HG03066 (cell line): ENCODE measurements around the gene STRN.
"Not testable (repeated sequence)": the region's sequence is repeated elsewhere in the genome, so short reads cannot be mapped to it uniquely, and the experiment has no call there.

Source experiments
- ATAC-seq: cut with Tn5 transposase; IDR thresholded peaks from one replicate; pipeline ENCODE4 v1.9.1; 2021; ENCODE audit warnings: low read depth; ENCODE audit not compliant: unreplicated experiment

The STRN gene

GRCh38 chr2:36918307-36918706 lies 48.0 kb downstream of the STRN start:
- ATAC-seq, result no peak

DNA sequence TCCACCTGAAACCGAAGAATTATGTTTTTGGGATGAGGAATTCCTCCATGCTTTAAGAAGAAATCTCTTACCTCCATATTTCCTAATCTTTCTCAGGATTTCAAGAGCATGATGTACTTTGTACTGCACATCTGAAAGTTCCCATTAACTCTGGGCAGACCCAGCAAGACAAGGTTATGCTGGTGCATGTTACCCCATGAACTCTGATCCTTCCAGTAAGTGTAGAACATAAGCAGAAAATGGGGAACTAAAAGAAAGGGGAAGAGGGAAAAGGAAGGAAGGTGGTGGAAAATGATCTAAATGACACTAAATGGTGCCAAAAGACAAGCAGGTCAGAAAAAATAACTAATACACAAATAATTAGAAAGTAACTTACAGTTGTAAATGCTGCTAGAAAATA lies 50.7 kb downstream of the STRN start:
- no peak for ATAC-seq

DNA sequence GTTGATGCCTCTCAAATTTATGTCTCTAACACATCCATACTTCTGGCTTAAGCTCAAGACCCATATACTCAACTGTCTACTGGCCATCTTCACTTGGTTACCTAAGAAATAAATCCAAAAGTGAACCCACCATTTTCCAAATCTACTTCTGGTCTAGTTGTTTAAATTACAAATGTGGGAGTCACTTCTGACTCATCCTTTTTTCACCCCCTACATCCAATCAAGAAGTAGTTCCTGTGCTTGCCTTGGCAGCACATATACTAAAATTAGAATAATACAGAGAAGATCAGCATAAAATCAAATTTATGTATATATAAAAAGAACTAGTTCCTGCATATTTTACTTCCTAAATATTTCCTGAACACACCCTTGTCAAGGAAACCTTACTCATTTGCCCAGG lies 53.6 kb downstream of the STRN start:
- no peak for ATAC-seq

DNA sequence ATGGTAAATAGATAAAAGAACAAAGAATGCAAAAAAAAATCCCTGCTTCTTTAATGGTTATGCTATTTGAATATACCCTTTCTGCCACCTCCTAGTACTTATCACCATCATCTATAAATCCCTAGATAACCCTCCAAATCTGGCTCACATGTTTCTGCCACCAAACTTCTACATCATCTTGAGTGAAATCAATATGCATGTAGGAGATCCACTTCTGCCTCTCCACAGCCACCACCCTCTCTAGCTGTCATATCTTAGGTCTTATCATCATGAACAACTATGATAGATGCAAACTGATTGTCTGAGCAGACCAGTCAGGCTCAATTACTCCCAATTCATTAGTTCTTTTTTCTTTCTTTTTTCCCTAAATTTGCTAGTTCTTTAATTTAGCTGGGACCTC lies 55.3 kb downstream of the STRN start:
- ATAC-seq, result no peak

- no peak for ATAC-seq
Measured at GRCh38 chr2:36906277-36906676, 60.1 kb downstream of the STRN start.

DNA sequence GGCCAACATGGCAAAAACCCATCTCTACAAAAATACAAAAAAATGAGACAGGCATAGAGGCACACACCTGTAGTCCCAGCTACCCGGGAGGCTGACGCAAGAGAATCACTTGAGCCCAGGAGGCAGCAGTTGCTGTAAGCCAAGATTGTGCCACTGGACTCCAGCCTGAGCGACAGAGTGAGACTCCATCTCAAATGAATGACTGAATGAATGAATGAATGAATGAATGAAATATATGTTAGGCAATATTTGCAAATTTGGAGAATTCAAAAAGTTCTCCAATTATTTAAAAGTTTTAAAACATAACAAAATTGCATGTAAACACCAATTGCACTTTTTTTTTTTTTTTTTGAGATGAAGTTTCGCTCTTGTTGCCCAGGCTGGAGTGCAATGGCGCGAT lies 61.7 kb downstream of the STRN start:
- no peak for ATAC-seq

DNA sequence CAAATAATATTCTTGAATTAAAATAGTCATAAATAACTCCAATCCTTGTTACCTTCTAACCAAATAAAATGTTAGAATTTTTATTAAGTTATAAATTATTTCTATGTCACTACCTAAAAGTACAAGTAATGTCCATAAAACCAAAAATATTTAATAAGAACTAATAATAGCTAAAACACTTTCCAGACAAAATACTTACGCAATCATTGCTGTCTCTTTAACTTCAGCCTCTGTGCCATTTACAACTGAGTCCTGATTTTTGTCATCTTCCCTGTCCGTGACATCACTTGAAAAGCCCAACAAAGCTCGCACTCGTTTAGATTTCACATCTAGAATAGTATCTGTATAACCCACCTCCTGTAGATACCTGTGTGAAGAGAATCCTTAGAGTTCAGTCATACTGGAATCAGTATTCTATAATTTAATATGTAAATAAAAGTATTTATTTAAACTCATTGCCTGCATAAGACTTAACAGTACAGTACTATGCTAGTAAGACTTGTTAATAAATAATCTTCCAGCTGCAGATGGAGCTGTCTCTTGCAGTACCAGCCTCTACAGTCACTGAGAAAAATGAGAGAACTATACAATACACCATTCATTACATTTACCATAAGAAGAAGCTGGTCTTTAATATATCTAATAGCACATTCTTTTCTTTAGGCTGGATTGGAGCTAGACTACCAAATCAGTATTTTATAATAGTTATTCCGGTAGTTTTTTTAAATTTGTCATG lies 63.8 kb downstream of the STRN start:
- no peak for ATAC-seq

GRCh38 chr2:36892805-36893204 lies 73.5 kb downstream of the STRN start:
- no peak for ATAC-seq

DNA sequence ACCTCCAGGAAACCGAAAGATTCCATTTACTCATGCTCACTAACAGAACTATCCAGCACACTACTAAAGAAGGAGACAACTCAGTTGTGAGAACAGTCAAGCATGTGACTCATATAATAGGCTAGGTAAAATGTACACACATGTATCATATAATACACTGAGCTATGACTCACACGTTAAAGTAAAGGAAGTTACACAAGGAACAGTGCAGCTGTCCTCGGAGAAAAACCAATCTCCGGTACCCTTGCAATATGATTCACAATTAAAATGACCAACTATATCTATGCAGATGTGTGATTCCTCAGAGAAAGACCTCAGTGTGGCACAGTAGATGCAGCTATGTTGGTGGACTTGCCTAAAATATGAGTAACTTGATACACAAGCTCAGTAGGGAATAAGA lies 76.5 kb downstream of the STRN start:
- ATAC-seq, result no peak

DNA sequence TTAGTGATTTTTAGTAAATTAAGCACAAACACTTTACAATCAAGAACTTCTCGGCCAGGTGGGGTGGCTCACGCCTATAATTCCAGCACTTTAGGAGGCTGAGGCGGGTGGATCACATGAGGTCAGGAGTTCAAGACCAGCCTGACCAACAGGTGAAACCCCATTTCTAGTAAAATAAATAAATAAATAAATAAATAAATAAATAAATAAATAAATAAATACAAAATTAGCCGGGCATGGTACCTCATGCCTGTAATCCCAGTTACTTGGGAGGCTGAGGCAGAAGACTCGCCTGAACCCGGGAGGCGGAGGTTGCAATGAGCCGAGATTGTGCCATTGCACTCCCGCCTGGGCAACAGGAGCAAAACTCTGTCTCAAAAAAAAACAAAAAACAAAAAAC lies 79.2 kb downstream of the STRN start:
- ATAC-seq, result not testable (repeated sequence)

DNA sequence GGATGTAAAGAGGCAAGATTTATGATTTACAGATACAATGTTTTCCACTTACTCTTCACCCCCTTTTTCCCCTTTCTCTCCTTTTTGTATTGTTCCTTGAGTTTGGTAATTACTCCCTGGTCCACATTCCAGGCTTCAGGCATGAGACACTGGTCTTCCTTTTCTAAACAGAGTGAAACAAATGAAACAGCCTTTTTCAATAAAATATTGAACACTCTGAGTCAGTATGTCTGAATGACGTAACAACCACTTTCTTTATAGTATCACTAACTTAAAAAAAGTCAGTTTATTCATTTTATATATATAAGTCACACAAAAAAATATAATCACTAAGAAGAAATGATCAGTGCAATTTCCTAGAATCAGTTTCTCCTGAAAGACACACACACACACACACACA lies 79.7 kb downstream of the STRN start:
- no peak for ATAC-seq

GRCh38 chr2:36885605-36886004 lies 80.7 kb downstream of the STRN start:
- ATAC-seq, result no peak

DNA sequence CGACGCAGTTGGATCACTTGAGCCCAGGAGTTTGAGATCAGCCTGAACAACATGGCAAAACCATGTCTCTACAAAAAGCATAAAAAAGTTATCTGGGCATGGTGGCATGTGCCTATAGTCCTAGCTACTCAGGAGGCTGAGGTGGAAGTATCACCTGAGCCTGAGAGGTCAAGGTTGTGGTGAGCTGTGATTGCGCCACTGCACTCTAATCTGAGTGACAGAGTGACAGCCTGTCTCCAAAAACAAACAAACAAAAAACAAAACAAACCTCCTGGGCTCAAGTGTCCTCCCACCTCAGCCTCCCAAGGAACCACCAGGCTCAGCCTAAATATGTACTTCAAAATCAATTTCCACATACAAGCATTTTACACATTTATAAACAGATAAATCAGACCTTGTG lies 83.8 kb downstream of the STRN start:
- no peak for ATAC-seq

DNA sequence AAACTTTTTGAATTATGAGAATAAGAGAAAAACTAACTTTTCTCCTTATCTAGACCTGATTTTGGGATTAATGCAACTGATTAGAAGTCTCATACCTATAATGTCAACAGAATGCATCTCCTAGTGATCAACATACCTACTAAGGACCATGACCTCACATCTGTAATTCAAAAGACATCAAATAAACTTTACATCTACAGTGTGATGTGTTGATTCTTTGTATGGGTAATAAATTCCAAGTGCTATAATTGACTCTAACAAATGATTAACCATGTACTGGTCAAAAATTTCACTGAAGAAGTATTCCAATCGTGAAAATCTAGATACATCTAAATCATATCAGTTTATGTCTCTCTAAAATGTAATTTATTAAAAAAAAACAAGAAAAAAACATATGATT lies 84.5 kb downstream of the STRN start:
- no peak for ATAC-seq

GRCh38 chr2:36878429-36878828 lies 87.9 kb downstream of the STRN start:
- ATAC-seq, result no peak

DNA sequence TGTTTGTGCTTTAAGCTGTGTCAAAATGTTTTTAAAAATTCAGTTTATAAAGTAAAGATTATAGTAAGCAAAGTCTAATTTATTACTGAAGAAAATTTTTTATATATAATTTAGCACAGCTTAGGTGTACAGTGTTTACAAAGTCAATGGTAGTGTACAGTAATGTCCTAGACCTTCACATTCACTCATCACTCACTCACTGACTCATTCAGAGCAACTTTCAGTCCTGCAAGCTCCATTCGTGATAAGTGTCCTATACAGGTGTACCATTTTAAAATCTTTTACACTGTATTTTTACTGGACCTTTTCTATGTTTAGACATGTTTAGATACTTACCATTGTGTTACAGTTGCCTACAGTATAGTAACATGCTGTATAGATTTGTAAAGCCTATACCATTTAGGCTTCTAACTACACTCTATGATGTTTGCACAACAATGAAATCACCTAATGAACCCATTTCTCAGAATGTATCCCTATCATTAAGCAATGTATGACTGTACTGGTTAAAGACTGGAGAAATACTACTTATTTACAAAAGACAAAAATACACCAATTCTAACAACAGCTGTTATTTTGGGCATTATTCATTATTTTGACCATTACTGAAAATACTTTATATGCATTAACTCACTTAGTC lies 95.1 kb downstream of the STRN start:
- no peak for ATAC-seq

DNA sequence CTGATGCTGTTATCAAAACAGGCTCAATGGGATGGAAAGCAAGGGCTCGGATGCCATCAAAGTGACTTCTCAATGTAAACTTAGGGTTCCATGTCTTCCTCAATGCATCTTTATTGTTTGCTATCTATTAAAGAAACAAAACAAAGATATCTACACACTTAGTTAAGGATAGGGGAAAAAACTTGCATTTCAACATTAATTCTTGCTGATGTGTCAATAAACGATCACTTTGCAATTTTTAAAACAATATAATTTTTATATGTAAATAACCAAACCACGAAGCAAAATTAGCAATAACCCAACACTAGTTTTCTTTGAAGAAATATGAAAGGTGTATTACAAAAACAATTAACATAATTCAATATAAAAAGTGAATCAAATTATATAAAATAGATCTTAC lies 96.7 kb downstream of the STRN start:
- no peak for ATAC-seq

DNA sequence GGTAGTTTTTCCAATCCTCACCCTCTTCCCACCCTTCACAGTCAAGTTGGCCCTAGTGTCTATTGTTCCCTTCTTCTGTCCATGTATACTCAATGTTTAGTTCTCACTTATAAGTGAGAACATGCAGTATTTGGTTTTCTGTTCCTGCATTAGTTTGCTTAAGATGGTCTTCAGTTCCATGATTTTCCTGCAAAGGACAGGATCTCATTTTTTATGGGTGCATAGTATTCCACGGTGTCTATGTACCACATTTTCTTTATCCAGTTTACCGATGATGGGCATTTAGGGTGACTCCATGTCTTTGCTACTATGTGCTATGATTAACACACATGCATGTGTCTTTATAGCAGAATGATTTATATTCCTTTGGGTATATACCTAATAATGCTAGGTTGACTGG lies 104.4 kb downstream of the STRN start:
- no peak for ATAC-seq

- no peak for ATAC-seq
Measured at GRCh38 chr2:36859366-36859792, 107.0 kb downstream of the STRN start.

GRCh38 chr2:36858551-36859365 lies 107.6 kb downstream of the STRN start:
- ATAC-seq, result peak; percentile 65

GRCh38 chr2:36857713-36858112 lies 108.6 kb downstream of the STRN start:
- no peak for ATAC-seq

DNA sequence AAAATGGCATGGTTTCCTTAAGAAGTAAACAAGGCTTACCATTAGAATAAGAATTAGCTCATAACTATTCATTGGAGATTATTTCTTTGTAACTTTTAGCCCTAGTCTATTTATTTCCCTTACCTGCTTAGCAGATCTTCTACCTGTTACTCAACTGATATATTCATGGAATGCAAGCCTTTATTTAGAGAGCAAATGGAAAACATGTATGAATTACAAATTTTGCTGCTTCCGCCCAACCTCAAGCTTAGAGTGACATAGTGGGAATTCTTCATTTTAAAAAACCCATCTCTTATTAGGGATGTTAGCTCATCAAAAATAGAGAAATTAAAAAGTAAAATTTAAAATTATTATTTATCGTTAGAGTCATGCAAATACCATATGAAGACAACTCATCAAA lies 110.9 kb downstream of the STRN start:
- no peak for ATAC-seq
